HepG2 (cell line): ENCODE results near the gene ADH4. TPM values are rescaled to one million over a fixed set of nuclear protein-coding genes. Genes with fewer than 3 reads are reported as not detected.

ENCODE experiments used
- ATAC-seq: fragments of 200-7000 bp; cut with Tn5 transposase; 3 replicates; pipeline ENCODE4 v1.9.1; 2020; ENCODE audit warnings: mild to moderate bottlenecking, moderate library complexity
- BruUV-seq: library from RNA; stranded (reverse); fragments of 400-500 nt; replicated peaks from 2 replicates; lab custom pipeline; 2021; lab: Mats Ljungman, UMichigan
- CTCF ChIA-PET: fragments of 300-600 bp; formaldehyde crosslinking; extraction: SDS; loops from one replicate; lab custom pipeline; 2021; ENCODE audit warnings: low total read pairs, inconsistent platforms, low intra/inter-chr PET ratio; lab: Yijun Ruan, JAX
- POLR2A ChIA-PET: fragments of 350-600 bp; sonication (Branson Sonifier 250); formaldehyde crosslinking; loops from one replicate; lab custom pipeline; 2020; ENCODE audit warnings: antibody characterized with exemption, inconsistent platforms; lab: Yijun Ruan, JAX
- DNase-seq: peaks from one replicate; pipeline ENCODE4 v3.0.0-alpha.2; 2015; ENCODE audit warnings: low spot score
- FAIRE-seq: peaks from 3 replicates; lab custom pipeline; 2011; peaks lifted over from hg19 to GRCh38; lab: Jason Lieb, UNC
- H2AFZ ChIP-seq: one replicate; pipeline ENCODE4 v1.6.1; 2011; ENCODE audit warnings: low read length, inconsistent platforms
- H3K27ac ChIP-seq: fragments of 300-600 bp; 3 replicates; pipeline ENCODE4 v1.8.0; 2011; ENCODE audit warnings: mixed run types, mild to moderate bottlenecking, mixed read lengths, low read length, inconsistent platforms; ENCODE audit not compliant: insufficient read depth; ENCODE audit errors: extremely low read length
- H3K27me3 ChIP-seq, 2 experiments: fragments of 200-600 bp in 1 of 2; 2 replicates in 1 of 2; 3 replicates in 1 of 2; pipeline versions ENCODE4 v1.6.0 to v1.8.0; 2011; ENCODE audit warnings: low read length in 2 of 2, mild to moderate bottlenecking in 2 of 2, moderate library complexity in 2 of 2, inconsistent platforms in 1 of 2; ENCODE audit not compliant: insufficient read depth in 2 of 2, control insufficient read depth in 1 of 2
- H3K36me3 ChIP-seq, 2 experiments: fragments of 200-600 bp in 1 of 2; replicated peaks in 1 of 2; 2 replicates in 1 of 2; 3 replicates in 1 of 2; pipeline versions ENCODE4 v1.5.1 to v1.8.0; 2011; ENCODE audit warnings: low read length in 2 of 2, inconsistent platforms in 1 of 2; ENCODE audit not compliant: insufficient read depth in 2 of 2, control insufficient read depth in 1 of 2
- H3K4me1 ChIP-seq: 2 replicates; pipeline ENCODE4 v1.5.1; 2012; ENCODE audit warnings: low read length, inconsistent platforms; ENCODE audit not compliant: insufficient read depth
- H3K4me2 ChIP-seq: 2 replicates; pipeline ENCODE4 v1.6.0; 2011; ENCODE audit warnings: low read depth, low read length, inconsistent platforms
- H3K4me3 ChIP-seq, 3 experiments: fragments of 200-600 bp in 1 of 3; sonication (generic), shearing (Covaris generic) in 1 of 3; replicated peaks in 1 of 3; 2 replicates each; pipeline ENCODE4 v1.5.1; 2011 to 2016; ENCODE audit warnings: low read length in 3 of 3, inconsistent platforms in 2 of 3, low read depth in 2 of 3, mild to moderate bottlenecking in 2 of 3, control low read depth in 1 of 3, mixed read lengths in 1 of 3; ENCODE audit not compliant: insufficient read depth in 1 of 3
- H3K79me2 ChIP-seq: one replicate; pipeline ENCODE4 v1.6.1; 2011; ENCODE audit warnings: low read length, inconsistent platforms; ENCODE audit not compliant: insufficient read depth
- H3K9ac ChIP-seq: 2 replicates; pipeline ENCODE4 v1.6.0; 2011; ENCODE audit warnings: mild to moderate bottlenecking, low read depth, low read length, inconsistent platforms; ENCODE audit not compliant: insufficient read depth
- H3K9me3 ChIP-seq: 2 replicates; pipeline ENCODE4 v1.5.1; 2012; ENCODE audit warnings: mild to moderate bottlenecking, low read length
- H4K20me1 ChIP-seq: 2 replicates; pipeline ENCODE4 v1.6.0; 2011; ENCODE audit warnings: inconsistent platforms, mild to moderate bottlenecking, low read length, moderate library complexity; ENCODE audit not compliant: insufficient read depth
- CENPBD1 ChIP-seq: sonication (generic); formaldehyde crosslinking; IDR thresholded peaks from 2 replicates; pipeline ENCODE4 v1.8.0; 2022; ENCODE audit warnings: missing genetic modification reagents, low read depth, mild to moderate bottlenecking, borderline replicate concordance
- CENPX ChIP-seq: sonication (generic); formaldehyde crosslinking; IDR thresholded peaks from 2 replicates; pipeline ENCODE4 v1.9.0; 2021; ENCODE audit warnings: mild to moderate bottlenecking, missing genetic modification reagents, moderate library complexity
- GATAD1 ChIP-seq: IDR thresholded peaks from 2 replicates; pipeline ENCODE4 v1.6.1; 2016; ENCODE audit warnings: missing genetic modification reagents, missing compliant biosample characterization
- GMEB1 ChIP-seq: sonication (generic); formaldehyde crosslinking; IDR thresholded peaks from 2 replicates; pipeline ENCODE4 v1.5.1; 2020; ENCODE audit warnings: missing genetic modification reagents, mild to moderate bottlenecking, borderline replicate concordance
- HDAC2 ChIP-seq: sonication (generic); formaldehyde crosslinking; IDR thresholded peaks from 2 replicates; pipeline ENCODE4 v1.4.0; 2020; ENCODE audit warnings: missing genetic modification reagents
- IKZF4 ChIP-seq: sonication (generic); formaldehyde crosslinking; IDR thresholded peaks from 2 replicates; pipeline ENCODE4 v1.5.1; 2020; ENCODE audit warnings: borderline replicate concordance, mild to moderate bottlenecking, low read depth, missing genetic modification reagents; ENCODE audit errors: not compliant biosample characterization
- IRX3 ChIP-seq: sonication (generic); formaldehyde crosslinking; IDR thresholded peaks from 2 replicates; pipeline ENCODE4 v1.8.1; 2023; ENCODE audit warnings: mild to moderate bottlenecking, low read depth, missing genetic modification reagents, borderline replicate concordance
- MBNL3 ChIP-seq: fragments of 250-450 bp; sonication (Bioruptor Pico); conservative IDR thresholded peaks from 2 replicates; pipeline ENCODE4 v1.8.0; 2022; ENCODE audit warnings: mild to moderate bottlenecking, inconsistent platforms
- NBN ChIP-seq: fragments of 450-650 bp; conservative IDR thresholded peaks from 2 replicates; pipeline ENCODE4 v1.6.1; 2017
- NFKB2 ChIP-seq: sonication (generic); formaldehyde crosslinking; IDR thresholded peaks from 2 replicates; pipeline ENCODE4 v1.4.0; 2020; ENCODE audit warnings: missing genetic modification reagents, borderline replicate concordance
- PAF1 ChIP-seq: IDR thresholded peaks from 2 replicates; pipeline ENCODE4 v1.6.1; 2016; ENCODE audit warnings: missing genetic modification reagents, missing compliant biosample characterization
- PAX8 ChIP-seq: sonication (generic); formaldehyde crosslinking; IDR thresholded peaks from 2 replicates; pipeline ENCODE4 v1.8.0; 2022; ENCODE audit warnings: mild to moderate bottlenecking, missing genetic modification reagents, borderline replicate concordance
- RFX5 ChIP-seq: IDR thresholded peaks from 2 replicates; pipeline ENCODE4 v1.6.1; 2011; ENCODE audit warnings: low read depth, low read length, improper control_type of control experiment
- TARDBP ChIP-seq: sonication (generic); formaldehyde crosslinking; IDR thresholded peaks from 2 replicates; pipeline ENCODE4 v1.8.0; 2022; ENCODE audit warnings: mild to moderate bottlenecking, missing genetic modification reagents
- TCF12 ChIP-seq, 2 experiments: fragments of 450-650 bp in 1 of 2; sonication (generic) in 1 of 2; formaldehyde crosslinking in 1 of 2; IDR thresholded peaks; 2 replicates each; pipeline versions ENCODE4 v1.6.1 to v1.8.0; 2017 to 2022; ENCODE audit warnings: antibody characterized with exemption in 1 of 2, mild to moderate bottlenecking in 1 of 2, missing genetic modification reagents in 1 of 2, moderate library complexity in 1 of 2
- TOE1 ChIP-seq: sonication (generic); formaldehyde crosslinking; IDR thresholded peaks from 2 replicates; pipeline ENCODE4 v1.4.0; 2020; ENCODE audit warnings: mild to moderate bottlenecking, missing genetic modification reagents
- ZNF12 ChIP-seq: sonication (generic); formaldehyde crosslinking; IDR thresholded peaks from 2 replicates; pipeline ENCODE4 v1.5.0; 2020; ENCODE audit warnings: missing genetic modification reagents
- ZNF333 ChIP-seq: sonication (generic); formaldehyde crosslinking; IDR thresholded peaks from 2 replicates; pipeline ENCODE4 v1.4.0; 2020; ENCODE audit warnings: mild to moderate bottlenecking, missing genetic modification reagents, borderline replicate concordance
- ZNF34 ChIP-seq: sonication (generic); formaldehyde crosslinking; IDR thresholded peaks from 2 replicates; pipeline ENCODE4 v1.4.0; 2020; ENCODE audit warnings: mild to moderate bottlenecking, missing genetic modification reagents, borderline replicate concordance
- ZNF552 ChIP-seq: sonication (generic); formaldehyde crosslinking; IDR thresholded peaks from 2 replicates; pipeline ENCODE4 v1.9.0; 2022; ENCODE audit warnings: missing genetic modification reagents, mild to moderate bottlenecking, borderline replicate concordance
- ZNF562 ChIP-seq: sonication (generic); formaldehyde crosslinking; IDR thresholded peaks from 2 replicates; pipeline ENCODE4 v1.8.0; 2022; ENCODE audit warnings: missing genetic modification reagents, borderline replicate concordance
- ZNF567 ChIP-seq: sonication (generic); formaldehyde crosslinking; IDR thresholded peaks from 2 replicates; pipeline ENCODE4 v1.8.1; 2023; ENCODE audit warnings: mild to moderate bottlenecking, missing genetic modification reagents, borderline replicate concordance
- WGBS: methylation state at CpG from one replicate; pipeline ENCODE4 v1.1.6; 2017; ENCODE audit warnings: low lambda C conversion rate; 5-methylcytosine and 5-hydroxymethylcytosine counted together
- in situ Hi-C: cut with HindIII; loops from 2 replicates; pipeline ENCODE4 v1.10.0; 2017; ENCODE audit warnings: low pct_unique_long_range_greater_than_20kb; ENCODE audit not compliant: extremely low pct_ligation_motif_present
- intact Hi-C: fragments of 100-400 bp; cut with micrococcal nuclease; formaldehyde crosslinking; loops from one replicate; pipeline ENCODE4 v1.10.0; 2022; ENCODE audit not compliant: unreplicated experiment
- polyA plus RNA-seq, 8 experiments: library from polyadenylated mRNA; depleted of rRNA in 3 of 8; stranded (reverse) in 7 of 8; unstranded in 1 of 8; fragments of >200 nt; fragmentation: Illumina TruSeq in 4 of 8; extraction: Trizol in 4 of 8; gene quantifications; 2 replicates each; pipeline versions ENCODE4 v1.2.1 to v1.2.3, GENCODE V29; 2011 to 2016; ENCODE audit warnings: low read depth in 4 of 8, missing spikeins in 1 of 8, mixed read lengths in 1 of 8; ENCODE audit not compliant: insufficient read depth in 1 of 8
- total RNA-seq, 5 experiments: library from RNA; depleted of rRNA; stranded (reverse); fragments of >200 nt; fragmentation: Illumina TruSeq; extraction: Trizol; gene quantifications; 2 replicates each; pipeline ENCODE4 v1.2.3, GENCODE V29; 2016; ENCODE audit warnings: low read depth in 1 of 5
- TF ChIP-seq, protein P1 (sequence below): sonication (generic); formaldehyde crosslinking; IDR thresholded peaks from 2 replicates; pipeline ENCODE4 v1.8.1; 2023; ENCODE audit warnings: mild to moderate bottlenecking, missing genetic modification reagents

The ADH4 gene
- total and polyA plus RNA-seq, 2 of the 13 experiments (the other 11 are each of a cell fraction or from before 2014, with no cell fraction given): 24.3 to 31.1 TPM

GRCh38 chr4:99157478-99157935 lies 13.4 kb upstream of the ADH4 start:
- peak; percentile 100 for DNase-seq
- H3K9me3 ChIP-seq: peaks cover 2% of the 10 kb centered on the region; the same call in 1 of the 2 replicates
- H3K4me2 ChIP-seq: peak overlapping the region; percentile 54; the same call in 1 of the 2 replicates
- under 1% methylated on average over 3 of the region's 3 CpGs for WGBS
- no peaks in the 10 kb centered on the region for H3K27me3 ChIP-seq
- ChIA-PET POLR2A (interaction anchor here (0.8 to 4.5 kb wide), 9 partner anchors 9 to 246 kb away, joined by 3 to 59 read pairs (median 8); partner anchors contain the start of genes ADH4, ADH5 and ADH6), CTCF (no interaction called here)
- H3K36me3 ChIP-seq: no peaks in the 10 kb centered on the region
- peak; percentile 91 for ATAC-seq
- H3K4me1 ChIP-seq: peaks cover 76% of the 10 kb centered on the region
- no TSS peak for BruUV-seq
- no peak overlapping the region for H2AFZ ChIP-seq
- no peak overlapping the region; a peak in 1 of 6 replicates for H3K4me3 ChIP-seq
- peak; percentile 81 for FAIRE-seq
- no peak overlapping the region for H3K9ac ChIP-seq
- intact Hi-C loops (loop anchor here (1.0 to 2.0 kb wide), 5 partner anchors 48 to 229 kb away; partner anchors contain the start of genes ADH5, ADH6, EIF4E and METAP1), in situ Hi-C loops (no loop called here)
- no peaks in the 10 kb centered on the region for H4K20me1 ChIP-seq
- no peaks in the 10 kb centered on the region for H3K79me2 ChIP-seq
- H3K27ac ChIP-seq: peak overlapping the region; percentile 92
- TF ChIP-seq ZNF333 (CRISPR knock-in tag) (no peak), CENPX (no peak), ZNF567 (CRISPR knock-in tag) (no peak), IRX3 (no peak), GATAD1 (CRISPR knock-in tag) (peak; percentile 47; the same call in 1 of the 2 replicates), ZNF12 (CRISPR knock-in tag) (0 out of 2 replicates have a peak, but pooled peaks have one; percentile 36), HDAC2 (CRISPR knock-in tag) (peak; percentile 94), TARDBP (CRISPR knock-in tag) (peak; percentile 87; the same call in 1 of the 2 replicates), ZNF562 (no peak), TOE1 (CRISPR knock-in tag) (peak; percentile 94; the same call in 1 of the 2 replicates), NBN (no peak), ZNF552 (CRISPR knock-in tag) (no peak), TCF12 (IDR thresholded peaks at IDR 0.05) (no peak), TCF12 (CRISPR knock-in tag; IDR thresholded peaks at IDR 0.05) (peak; percentile 97), PAF1 (no peak), MBNL3 (CRISPR knock-in tag) (no peak), IKZF4 (no peak), NFKB2 (no peak), PAX8 (CRISPR knock-in tag) (no peak), GMEB1 (no peak), ZNF34 (CRISPR knock-in tag) (no peak), RFX5 (0 out of 2 replicates have a peak, but pooled peaks have one; percentile 33), CENPBD1 (CRISPR knock-in tag) (no peak; the same call in 1 of the 2 replicates)
- TF ChIP-seq, protein P1, sequence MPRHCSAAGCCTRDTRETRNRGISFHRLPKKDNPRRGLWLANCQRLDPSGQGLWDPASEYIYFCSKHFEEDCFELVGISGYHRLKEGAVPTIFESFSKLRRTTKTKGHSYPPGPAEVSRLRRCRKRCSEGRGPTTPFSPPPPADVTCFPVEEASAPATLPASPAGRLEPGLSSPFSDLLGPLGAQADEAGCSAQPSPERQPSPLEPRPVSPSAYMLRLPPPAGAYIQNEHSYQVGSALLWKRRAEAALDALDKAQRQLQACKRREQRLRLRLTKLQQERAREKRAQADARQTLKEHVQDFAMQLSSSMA (CRISPR knock-in tag): no peak
